ENCODE results near the gene CRTC3.
"Not testable (repeated sequence)": the region's sequence is repeated elsewhere in the genome, so short reads cannot be mapped to it uniquely, and the experiment has no call there.

Gene CRTC3

DNA sequence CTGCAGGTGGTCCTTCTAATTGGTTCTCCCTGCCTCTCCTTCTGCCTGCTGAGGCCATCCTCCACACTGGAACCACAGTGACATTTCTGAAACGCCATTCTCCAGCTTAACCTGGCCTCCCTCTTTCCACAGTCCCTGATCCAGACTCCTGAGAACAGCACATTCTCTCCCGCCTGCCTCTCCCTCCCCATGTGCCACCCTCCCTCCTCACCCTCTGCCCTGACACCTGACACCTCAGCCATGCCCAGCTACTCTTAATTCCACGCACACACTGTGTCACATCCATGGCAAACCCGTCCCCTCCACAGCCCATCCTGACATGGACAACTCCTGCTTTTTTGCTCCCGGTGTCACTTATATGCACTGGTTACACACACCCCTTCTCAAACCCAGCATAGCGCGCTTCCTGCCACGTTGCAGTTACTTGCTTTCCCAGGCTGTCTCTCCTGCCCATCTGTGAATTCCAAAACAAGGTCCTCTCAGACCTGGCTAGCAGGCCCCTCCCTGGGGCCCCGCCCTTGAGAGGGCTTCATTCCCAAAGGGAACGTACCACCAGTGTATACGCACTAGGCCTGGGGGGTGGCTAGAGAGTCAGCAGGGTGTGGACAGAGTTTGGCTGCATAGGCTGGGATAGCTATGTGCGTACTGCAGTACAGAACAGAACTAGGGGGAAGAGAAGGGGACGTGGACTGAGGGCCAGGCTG, 94.7 kb downstream of the CRTC3 start:
- H3K36me3 ChIP-seq (ENCODE audit: control insufficient read depth, insufficient read depth, low read length): 0 out of 2 replicates have a peak, but pooled peaks cover 2% of the 10 kb centered on the region

DNA sequence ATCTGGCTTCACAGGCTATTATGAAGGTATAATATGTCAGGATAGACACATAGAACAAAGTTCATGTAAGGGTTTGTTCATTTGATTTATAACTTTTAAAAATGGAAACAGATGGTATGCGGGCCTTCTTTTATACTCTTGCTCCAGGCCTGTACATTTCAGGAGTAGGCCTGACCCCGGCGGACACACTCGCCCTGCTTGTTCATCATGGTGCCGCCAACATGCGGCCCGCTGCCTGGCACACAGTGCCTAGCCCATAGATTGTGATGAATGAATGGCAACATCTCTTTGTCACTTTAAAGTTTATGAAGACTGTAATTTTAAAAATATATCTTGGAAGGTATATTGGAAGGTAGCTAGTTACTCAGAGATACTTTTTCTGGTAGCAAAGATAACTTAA, 95.3 kb downstream of the CRTC3 start:
- no peak overlapping the region for H3K27ac ChIP-seq (ENCODE audit: low read depth, low read length)
- H3K4me3 ChIP-seq (ENCODE audit: low read depth, low read length): no peak overlapping the region

More for the DNA sequence above, 94.7 kb downstream of the CRTC3 start:
- Histone ChIP-seq H3K4me1 (ENCODE audit: control insufficient read depth, insufficient read depth, low read length) (no peaks in the 10 kb centered on the region), H3K27ac (ENCODE audit: low read depth, low read length) (no peak overlapping the region), H3K9ac (ENCODE audit: low read depth, low read length) (no peak overlapping the region), H3K27me3 (ENCODE audit: control insufficient read depth, insufficient read depth, low read length) (no peaks in the 10 kb centered on the region), H3K9me3 (ENCODE audit: control insufficient read depth, insufficient read depth, low read length) (no peaks in the 10 kb centered on the region), H3K4me3 (ENCODE audit: low read depth, low read length) (no peak overlapping the region)

GRCh38 chr15:90629217-90629616, 99.5 kb downstream of the CRTC3 start:
- Histone ChIP-seq H3K9me3 (ENCODE audit: control insufficient read depth, insufficient read depth, low read length) (no peaks in the 10 kb centered on the region), H3K36me3 (ENCODE audit: control insufficient read depth, insufficient read depth, low read length) (0 out of 2 replicates have a peak, but pooled peaks cover 3% of the 10 kb centered on the region), H3K27ac (ENCODE audit: low read depth, low read length) (no peak overlapping the region), H3K27me3 (ENCODE audit: control insufficient read depth, insufficient read depth, low read length) (no peaks in the 10 kb centered on the region), H3K4me1 (ENCODE audit: control insufficient read depth, insufficient read depth, low read length) (no peaks in the 10 kb centered on the region), H3K9ac (ENCODE audit: low read depth, low read length) (no peak overlapping the region), H3K4me3 (ENCODE audit: low read depth, low read length) (no peak overlapping the region)

More for the DNA sequence above, 95.3 kb downstream of the CRTC3 start:
- no peaks in the 10 kb centered on the region for H3K9me3 ChIP-seq (ENCODE audit: control insufficient read depth, insufficient read depth, low read length)
- H3K9ac ChIP-seq (ENCODE audit: low read depth, low read length): no peak overlapping the region
- 0 out of 2 replicates have a peak, but pooled peaks cover 3% of the 10 kb centered on the region for H3K36me3 ChIP-seq (ENCODE audit: control insufficient read depth, insufficient read depth, low read length)
- H3K27me3 ChIP-seq (ENCODE audit: control insufficient read depth, insufficient read depth, low read length): no peaks in the 10 kb centered on the region
- no peaks in the 10 kb centered on the region for H3K4me1 ChIP-seq (ENCODE audit: control insufficient read depth, insufficient read depth, low read length)

DNA sequence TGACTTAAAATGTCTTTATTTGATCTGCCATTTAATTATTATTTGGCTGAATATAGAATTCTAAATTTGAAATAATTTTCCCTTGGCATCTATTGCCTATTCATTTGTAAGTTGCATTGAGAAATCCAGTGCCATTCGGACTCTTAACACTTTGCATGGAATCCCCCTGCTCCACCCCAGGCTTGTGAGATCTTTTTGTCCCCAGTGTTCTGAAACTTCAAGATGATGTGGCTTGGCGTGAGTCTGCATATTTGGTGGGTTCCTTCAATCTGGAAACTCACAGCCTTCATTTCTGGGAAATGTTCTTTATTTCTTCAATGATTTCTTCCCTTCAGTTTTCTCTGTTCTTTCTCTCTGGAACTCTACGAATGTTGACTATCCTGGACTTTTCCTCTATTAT, 103.6 kb downstream of the CRTC3 start:
- Histone ChIP-seq H3K27me3 (ENCODE audit: control insufficient read depth, insufficient read depth, low read length) (no peaks in the 10 kb centered on the region), H3K36me3 (ENCODE audit: control insufficient read depth, insufficient read depth, low read length) (0 out of 2 replicates have a peak, but pooled peaks cover 3% of the 10 kb centered on the region)

GRCh38 chr15:90636993-90637392, 107.3 kb downstream of the CRTC3 start:
- not testable (repeated sequence) for H3K27ac ChIP-seq (ENCODE audit: low read depth, low read length); H3K36me3 ChIP-seq (ENCODE audit: control insufficient read depth, insufficient read depth, low read length); H3K27me3 ChIP-seq (ENCODE audit: control insufficient read depth, insufficient read depth, low read length); H3K4me3 ChIP-seq (ENCODE audit: low read depth, low read length); H3K4me1 ChIP-seq (ENCODE audit: control insufficient read depth, insufficient read depth, low read length); H3K9ac ChIP-seq (ENCODE audit: low read depth, low read length); H3K9me3 ChIP-seq (ENCODE audit: control insufficient read depth, insufficient read depth, low read length)

More for the DNA sequence above, 103.6 kb downstream of the CRTC3 start:
- Histone ChIP-seq H3K4me3 (ENCODE audit: low read depth, low read length) (no peak overlapping the region), H3K9ac (ENCODE audit: low read depth, low read length) (no peak overlapping the region), H3K27ac (ENCODE audit: low read depth, low read length) (no peak overlapping the region), H3K4me1 (ENCODE audit: control insufficient read depth, insufficient read depth, low read length) (no peaks in the 10 kb centered on the region), H3K9me3 (ENCODE audit: control insufficient read depth, insufficient read depth, low read length) (no peaks in the 10 kb centered on the region)

DNA sequence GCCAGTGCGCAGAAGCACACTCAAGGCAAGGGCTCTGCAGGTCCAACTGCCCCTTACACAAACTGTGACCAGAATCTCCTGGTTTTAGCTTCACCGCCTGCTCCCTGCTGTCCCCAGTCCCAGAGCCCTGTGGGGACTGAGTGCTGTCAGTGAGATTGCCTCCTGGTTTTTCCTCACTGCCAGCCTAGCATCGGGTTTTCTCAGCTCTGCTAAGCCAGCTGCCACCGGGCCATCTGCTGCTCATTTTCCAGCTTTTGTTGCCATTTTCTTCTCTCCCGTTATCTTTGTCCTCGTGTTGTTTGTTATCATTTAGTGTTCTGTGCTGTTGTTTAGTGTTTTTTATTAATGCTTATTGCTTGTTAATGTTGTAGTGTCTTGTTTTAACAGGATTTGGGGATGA, 108.0 kb downstream of the CRTC3 start:
- no peaks in the 10 kb centered on the region for H3K27me3 ChIP-seq (ENCODE audit: control insufficient read depth, insufficient read depth, low read length)

GRCh38 chr15:90638201-90638691, 108.5 kb downstream of the CRTC3 start:
- Histone ChIP-seq H3K9ac (ENCODE audit: low read depth, low read length) (no peak overlapping the region), H3K9me3 (ENCODE audit: control insufficient read depth, insufficient read depth, low read length) (no peaks in the 10 kb centered on the region), H3K36me3 (ENCODE audit: control insufficient read depth, insufficient read depth, low read length) (no peaks in the 10 kb centered on the region), H3K4me1 (ENCODE audit: control insufficient read depth, insufficient read depth, low read length) (no peaks in the 10 kb centered on the region), H3K4me3 (ENCODE audit: low read depth, low read length) (no peak overlapping the region), H3K27me3 (ENCODE audit: control insufficient read depth, insufficient read depth, low read length) (no peaks in the 10 kb centered on the region), H3K27ac (ENCODE audit: low read depth, low read length) (no peak overlapping the region)

More for the DNA sequence above, 108.0 kb downstream of the CRTC3 start:
- Histone ChIP-seq H3K4me1 (ENCODE audit: control insufficient read depth, insufficient read depth, low read length) (no peaks in the 10 kb centered on the region), H3K9me3 (ENCODE audit: control insufficient read depth, insufficient read depth, low read length) (no peaks in the 10 kb centered on the region), H3K36me3 (ENCODE audit: control insufficient read depth, insufficient read depth, low read length) (no peaks in the 10 kb centered on the region), H3K9ac (ENCODE audit: low read depth, low read length) (no peak overlapping the region), H3K27ac (ENCODE audit: low read depth, low read length) (no peak overlapping the region), H3K4me3 (ENCODE audit: low read depth, low read length) (no peak overlapping the region)

DNA sequence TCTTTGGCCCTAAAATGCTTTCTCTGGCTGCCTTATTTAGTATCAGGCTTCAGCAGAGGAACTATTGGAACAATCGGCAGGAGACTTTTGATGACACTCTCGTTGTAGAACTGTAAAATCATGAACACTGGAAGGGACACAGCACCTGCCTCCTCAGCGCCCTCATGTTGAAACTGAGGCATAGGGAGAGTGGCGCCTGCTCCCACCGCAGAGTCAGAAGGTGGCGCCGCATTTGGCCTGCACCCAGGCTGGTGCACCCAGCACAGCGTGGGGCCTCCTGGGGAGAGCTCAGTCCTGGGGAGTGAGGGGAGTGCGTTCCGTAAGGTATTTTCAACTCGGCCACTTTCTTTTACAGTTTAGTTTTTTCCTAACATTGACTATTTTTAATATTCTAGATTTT, 109.2 kb downstream of the CRTC3 start:
- Histone ChIP-seq H3K36me3 (ENCODE audit: control insufficient read depth, insufficient read depth, low read length) (no peaks in the 10 kb centered on the region), H3K27me3 (ENCODE audit: control insufficient read depth, insufficient read depth, low read length) (no peaks in the 10 kb centered on the region), H3K4me1 (ENCODE audit: control insufficient read depth, insufficient read depth, low read length) (no peaks in the 10 kb centered on the region), H3K27ac (ENCODE audit: low read depth, low read length) (no peak overlapping the region), H3K9me3 (ENCODE audit: control insufficient read depth, insufficient read depth, low read length) (no peaks in the 10 kb centered on the region), H3K9ac (ENCODE audit: low read depth, low read length) (no peak overlapping the region), H3K4me3 (ENCODE audit: low read depth, low read length) (no peak overlapping the region)

DNA sequence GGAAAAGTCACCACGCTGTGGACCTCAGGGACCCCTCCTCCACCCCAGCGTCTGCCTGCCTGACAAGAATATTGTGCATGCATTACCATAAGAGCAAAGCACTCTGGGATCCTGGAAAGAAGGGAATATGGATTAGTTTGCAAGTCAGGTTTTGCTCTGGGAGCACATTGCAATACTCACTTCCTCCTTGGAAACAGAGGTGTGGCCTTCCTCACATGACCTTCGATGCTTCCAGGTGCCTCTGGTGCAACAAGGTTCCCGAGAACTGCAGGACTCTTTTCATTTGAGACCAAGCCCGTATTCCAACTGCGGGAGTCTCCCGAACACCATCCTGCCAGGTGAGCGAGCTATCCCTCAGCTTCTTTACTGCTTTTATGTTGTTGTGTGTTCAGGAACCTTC, 111.1 kb downstream of the CRTC3 start:
- Histone ChIP-seq H3K9ac (ENCODE audit: low read depth, low read length) (no peak overlapping the region), H3K27ac (ENCODE audit: low read depth, low read length) (no peak overlapping the region), H3K4me1 (ENCODE audit: control insufficient read depth, insufficient read depth, low read length) (no peaks in the 10 kb centered on the region), H3K27me3 (ENCODE audit: control insufficient read depth, insufficient read depth, low read length) (no peaks in the 10 kb centered on the region), H3K36me3 (ENCODE audit: control insufficient read depth, insufficient read depth, low read length) (no peaks in the 10 kb centered on the region), H3K9me3 (ENCODE audit: control insufficient read depth, insufficient read depth, low read length) (no peaks in the 10 kb centered on the region), H3K4me3 (ENCODE audit: low read depth, low read length) (no peak overlapping the region)

- Histone ChIP-seq H3K9ac (ENCODE audit: low read depth, low read length) (no peak overlapping the region), H3K36me3 (ENCODE audit: control insufficient read depth, insufficient read depth, low read length) (no peaks in the 10 kb centered on the region), H3K27me3 (ENCODE audit: control insufficient read depth, insufficient read depth, low read length) (no peaks in the 10 kb centered on the region), H3K4me3 (ENCODE audit: low read depth, low read length) (no peak overlapping the region), H3K27ac (ENCODE audit: low read depth, low read length) (no peak overlapping the region), H3K9me3 (ENCODE audit: control insufficient read depth, insufficient read depth, low read length) (no peaks in the 10 kb centered on the region), H3K4me1 (ENCODE audit: control insufficient read depth, insufficient read depth, low read length) (no peaks in the 10 kb centered on the region)
These were observed 112.1 kb downstream of the CRTC3 start for GRCh38 chr15:90641581-90642463.

Measured in HUES48 (cell line).